ENCODE results near the gene RAD51B. TPM values are rescaled to one million over a fixed set of nuclear protein-coding genes. Genes with fewer than 3 reads are reported as not detected.

RAD51B gene
- total RNA-seq, 1 experiment from 2014 or later = 16.7 TPM

GRCh38 chr14:68409387-68409786, 589.8 kb downstream of the RAD51B start:
- Histone ChIP-seq H3K27ac (ENCODE audit: insufficient read length, low read depth, low read length) (no peak overlapping the region), H2AFZ (ENCODE audit: low read length) (no peak overlapping the region), H3T11ph (ENCODE audit: low read length) (no peak overlapping the region), H3K9ac (ENCODE audit: extremely low read depth, insufficient read length, low read length) (no peak overlapping the region), H3K27me3 (ENCODE audit: insufficient read depth, low read length) (no peaks in the 10 kb centered on the region), H2BK5ac (ENCODE audit: insufficient read length, low read length) (no peak overlapping the region), H2BK20ac (ENCODE audit: low read depth, low read length, poor library complexity, severe bottlenecking) (no peak overlapping the region), H2AK5ac (ENCODE audit: insufficient read length, low read length) (no peak overlapping the region), H3K4me1 (ENCODE audit: insufficient read depth, low read length) (no peaks in the 10 kb centered on the region), H4K5ac (ENCODE audit: insufficient read length, low read depth, low read length) (no peak overlapping the region), H4K20me1 (ENCODE audit: control insufficient read depth, insufficient read depth, insufficient read length) (no peaks in the 10 kb centered on the region), H3K4me2 (ENCODE audit: insufficient read depth, insufficient read length, low read length) (no peak overlapping the region), H3K18ac (ENCODE audit: insufficient read length, low read depth, low read length) (no peak overlapping the region), H3K23me2 (ENCODE audit: insufficient read length, low read depth, low read length, poor library complexity, severe bottlenecking) (no peaks in the 10 kb centered on the region), H3K9me3 (ENCODE audit: control insufficient read depth, low read depth, low read length) (no peaks in the 10 kb centered on the region), H4K8ac (replicated peaks; ENCODE audit: insufficient read length, low read depth, low read length) (no peak overlapping the region), H3K14ac (ENCODE audit: insufficient read depth, low read length) (no peak overlapping the region), H3K4ac (ENCODE audit: low read depth, low read length) (no peak overlapping the region), H3K79me2 (ENCODE audit: insufficient read depth, low read length) (no peaks in the 10 kb centered on the region), H3K56ac (ENCODE audit: insufficient read length, low read depth, low read length) (no peak overlapping the region), H3K79me1 (ENCODE audit: insufficient read depth, low read depth, low read length, poor library complexity, severe bottlenecking) (no peaks in the 10 kb centered on the region), H2BK15ac (ENCODE audit: low read depth, low read length) (no peak overlapping the region), H2BK12ac (ENCODE audit: insufficient read length, low read depth, low read length) (no peak overlapping the region), H3K23ac (ENCODE audit: insufficient read length, low read depth, low read length) (no peak overlapping the region), H4K91ac (ENCODE audit: insufficient read length, low read depth, low read length) (no peak overlapping the region), H2BK120ac (ENCODE audit: low read depth, low read length, poor library complexity, severe bottlenecking) (no peak overlapping the region)
- no peaks in the 10 kb centered on the region for H3K36me3 Mint-ChIP-seq (ENCODE audit: insufficient read depth in 1 of 3, low read depth in 3 of 3)
- no peaks in the 10 kb centered on the region for H3K27me3 Mint-ChIP-seq (ENCODE audit: low read depth)
- no peak for DNase-seq
- peaks cover 8 to 14% of the 10 kb centered on the region in 2 experiments for H3K4me1 Mint-ChIP-seq
- H3K9me3 Mint-ChIP-seq = no peaks in the 10 kb centered on the region
- no peak for TF ChIP-seq CTCF (conservative IDR thresholded peaks at IDR 0.05)
- H3K4me3 Mint-ChIP-seq = no peak overlapping the region
- peak overlapping the region in 1 of 3 experiments; percentile 6; a peak in 1 of 7 replicates for H3K27ac Mint-ChIP-seq
